Right cardiac atrium (tissue), 5 donors: ENCODE data around the gene PI4KA. TPM values are rescaled to one million over a fixed set of nuclear protein-coding genes. Genes with fewer than 3 reads are reported as not detected.

Experiments
- ATAC-seq, 2 donors: fragments of 200-7000 bp; cut with Tn5 transposase; one replicate each; pipeline versions ENCODE4 v1.8.0 to v1.9.1; 2020; ENCODE audit warnings: moderate library complexity in 2 of 2, mild to moderate bottlenecking in 1 of 2
- DNase-seq, 3 donors: peaks; one replicate each; pipeline ENCODE4 v3.0.0-alpha.2; 2020
- H3K27ac ChIP-seq: one replicate; pipeline ENCODE4 v1.5.1; 2013; ENCODE audit warnings: mild to moderate bottlenecking, low read length, control low read depth, moderate library complexity
- H3K27me3 ChIP-seq: one replicate; pipeline ENCODE4 v1.6.1; 2013; ENCODE audit not compliant: control insufficient read depth, insufficient read depth
- H3K4me1 ChIP-seq: one replicate; pipeline ENCODE4 v1.6.1; 2013; ENCODE audit warnings: low read length; ENCODE audit not compliant: control insufficient read depth, insufficient read depth
- H3K4me3 ChIP-seq: one replicate; pipeline ENCODE4 v1.5.1; 2013; ENCODE audit warnings: low read length, control low read depth
- H3K9me3 ChIP-seq: one replicate; pipeline ENCODE4 v1.6.1; 2013; ENCODE audit warnings: low read length; ENCODE audit not compliant: control insufficient read depth
- WGBS: extraction: QIAGEN DNeasy Blood & Tissue Kit; methylation state at CpG from one replicate; pipeline ENCODE4 v1.1.7; 2013; 5-methylcytosine and 5-hydroxymethylcytosine counted together
- intact Hi-C, 4 donors: fragments of 100-400 bp; cut with DNase I; formaldehyde crosslinking; loops; one replicate each; pipeline versions ENCODE4 v1.11.0 to v1.14.0; 2022 to 2023
- polyA plus RNA-seq: library from polyadenylated mRNA; stranded (reverse); fragments of 200-250 nt; gene quantifications from one replicate; pipeline ENCODE4 v1.2.3, GENCODE V29; 2013
- total RNA-seq, 4 donors: library from RNA; stranded (reverse); fragmentation: NEBNext Ultra II Directional; extraction: Animal tissue kit (Norgen Biotek cat#: 25700); gene quantifications; one replicate each; pipeline ENCODE4 v1.2.1, GENCODE V29; 2021
- donor health status: healthy with polysubstance abuse.
- donor health status: DM: no; HTN: yes; CAD: no.
- donor health status: DM: no; HTN: no; CAD: no.
- donor health status: DM: no; HTN: yes; CAD: no; lungs with severe emphysema.
- donor health status: DM: yes; HTN: yes; CAD: no.

PI4KA gene
- total and polyA plus RNA-seq, 5 donors, result 31.3 to 61.9 (median 52.5) TPM

DNA sequence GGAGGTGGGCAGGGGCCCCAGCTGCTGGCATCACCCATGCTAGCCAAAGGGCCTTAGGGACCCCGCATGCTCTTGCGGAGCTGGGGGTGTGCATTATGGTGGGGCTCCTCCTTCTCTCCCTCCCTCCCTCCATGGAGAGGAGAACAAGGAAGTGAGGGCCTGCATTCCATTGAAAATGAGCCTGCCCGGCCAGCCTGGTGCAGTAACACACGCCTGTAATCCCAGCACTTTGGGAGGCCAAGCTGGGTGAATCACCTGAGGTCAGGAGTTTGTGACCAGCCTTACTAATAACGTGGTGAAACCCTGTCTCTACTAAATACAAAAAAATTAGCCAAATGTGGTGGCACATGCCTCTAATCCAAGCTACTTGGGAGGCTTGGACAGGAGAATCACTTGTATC, 22.6 kb upstream of the PI4KA start:
- Histone ChIP-seq H3K27ac (no peak overlapping the region), H3K27me3 (no peaks in the 10 kb centered on the region), H3K9me3 (no peaks in the 10 kb centered on the region), H3K4me1 (no peaks in the 10 kb centered on the region), H3K4me3 (no peak overlapping the region)
- no peak for ATAC-seq
- WGBS, result 85% methylated on average over 5 of the region's 5 CpGs
- intact Hi-C loops, result loop anchor here in 1 of 4 donors (10.0 kb wide), 1 partner anchor 134 kb away; the partner anchor contains the start of gene P2RX6
- DNase-seq, result no peak

- ATAC-seq (no peak), DNase-seq (no peak)
- Histone ChIP-seq H3K27ac (no peak overlapping the region), H3K4me3 (no peak overlapping the region), H3K27me3 (no peaks in the 10 kb centered on the region), H3K4me1 (no peaks in the 10 kb centered on the region), H3K9me3 (no peaks in the 10 kb centered on the region)
- WGBS, result 94% methylated on average over 3 of the region's 3 CpGs
- intact Hi-C loops, result no loop called here
Measured at GRCh38 chr22:20877715-20878114, 19.1 kb upstream of the PI4KA start.

DNA sequence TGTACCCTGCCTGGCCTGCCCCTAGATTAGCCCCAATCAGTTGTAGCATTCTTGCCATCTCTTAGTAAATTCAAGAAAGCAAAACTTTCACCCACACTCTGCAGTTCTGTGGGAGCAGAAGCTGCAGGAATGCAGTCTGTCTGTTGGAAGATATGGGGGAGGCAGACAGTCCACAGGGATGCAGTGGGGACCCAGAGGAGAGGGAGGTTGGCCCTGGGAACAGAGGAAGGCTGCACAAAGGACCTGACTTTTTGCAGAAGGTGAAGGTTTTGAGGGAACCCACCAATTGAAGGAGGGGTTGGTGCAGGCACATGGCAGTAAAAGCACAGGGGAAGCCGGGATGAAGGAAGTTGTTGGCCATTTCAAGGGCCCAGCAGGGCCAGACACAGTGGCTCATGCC, 16.7 kb upstream of the PI4KA start:
- H3K9me3 ChIP-seq, result no peaks in the 10 kb centered on the region
- H3K4me1 ChIP-seq, result no peaks in the 10 kb centered on the region
- no peak for ATAC-seq
- DNase-seq, result no peak
- H3K27me3 ChIP-seq, result no peaks in the 10 kb centered on the region
- intact Hi-C loops, result no loop called here
- no peak overlapping the region for H3K4me3 ChIP-seq
- H3K27ac ChIP-seq, result no peak overlapping the region
- WGBS, result 94% methylated on average over 1 of the region's 1 CpG

DNA sequence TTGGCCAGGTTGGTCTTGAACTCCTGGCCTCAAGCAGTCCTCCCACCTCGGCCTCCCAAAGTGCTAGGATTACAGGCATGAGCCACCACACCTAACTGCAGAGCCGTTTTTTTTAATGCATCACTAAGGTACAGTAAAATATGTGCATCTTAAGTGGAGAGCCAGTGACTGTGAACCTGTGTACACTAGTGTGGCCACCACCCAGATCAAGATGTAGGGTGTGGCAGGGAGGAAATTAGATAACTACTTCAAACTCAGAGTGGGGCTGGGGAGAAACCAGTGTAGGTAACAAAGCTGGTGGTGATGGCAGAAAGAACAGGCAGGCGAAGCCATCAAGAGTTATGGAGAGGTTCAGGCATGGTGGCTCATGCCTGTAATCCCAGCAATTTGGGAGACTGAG, 14.6 kb upstream of the PI4KA start:
- intact Hi-C loops, result no loop called here
- DNase-seq, result no peak
- H3K27me3 ChIP-seq, result no peaks in the 10 kb centered on the region
- H3K27ac ChIP-seq, result no peak overlapping the region
- 94% methylated on average over 3 of the region's 3 CpGs for WGBS
- H3K4me1 ChIP-seq, result no peaks in the 10 kb centered on the region
- no peak for ATAC-seq
- no peaks in the 10 kb centered on the region for H3K9me3 ChIP-seq
- no peak overlapping the region for H3K4me3 ChIP-seq

- peaks cover 6% of the 10 kb centered on the region for H3K4me1 ChIP-seq
- ATAC-seq, result no peak
- no peaks in the 10 kb centered on the region for H3K27me3 ChIP-seq
- intact Hi-C loops, result loop anchor here in 1 of 4 donors (10.0 kb wide), 1 partner anchor 116 kb away; the partner anchor contains the start of gene LZTR1
- WGBS, result 91% methylated on average over 2 of the region's 2 CpGs
- no peaks in the 10 kb centered on the region for H3K9me3 ChIP-seq
- no peak for DNase-seq
- H3K4me3 ChIP-seq, result no peak overlapping the region
- H3K27ac ChIP-seq, result no peak overlapping the region
Measured at GRCh38 chr22:20869234-20869633, 10.6 kb upstream of the PI4KA start.

DNA sequence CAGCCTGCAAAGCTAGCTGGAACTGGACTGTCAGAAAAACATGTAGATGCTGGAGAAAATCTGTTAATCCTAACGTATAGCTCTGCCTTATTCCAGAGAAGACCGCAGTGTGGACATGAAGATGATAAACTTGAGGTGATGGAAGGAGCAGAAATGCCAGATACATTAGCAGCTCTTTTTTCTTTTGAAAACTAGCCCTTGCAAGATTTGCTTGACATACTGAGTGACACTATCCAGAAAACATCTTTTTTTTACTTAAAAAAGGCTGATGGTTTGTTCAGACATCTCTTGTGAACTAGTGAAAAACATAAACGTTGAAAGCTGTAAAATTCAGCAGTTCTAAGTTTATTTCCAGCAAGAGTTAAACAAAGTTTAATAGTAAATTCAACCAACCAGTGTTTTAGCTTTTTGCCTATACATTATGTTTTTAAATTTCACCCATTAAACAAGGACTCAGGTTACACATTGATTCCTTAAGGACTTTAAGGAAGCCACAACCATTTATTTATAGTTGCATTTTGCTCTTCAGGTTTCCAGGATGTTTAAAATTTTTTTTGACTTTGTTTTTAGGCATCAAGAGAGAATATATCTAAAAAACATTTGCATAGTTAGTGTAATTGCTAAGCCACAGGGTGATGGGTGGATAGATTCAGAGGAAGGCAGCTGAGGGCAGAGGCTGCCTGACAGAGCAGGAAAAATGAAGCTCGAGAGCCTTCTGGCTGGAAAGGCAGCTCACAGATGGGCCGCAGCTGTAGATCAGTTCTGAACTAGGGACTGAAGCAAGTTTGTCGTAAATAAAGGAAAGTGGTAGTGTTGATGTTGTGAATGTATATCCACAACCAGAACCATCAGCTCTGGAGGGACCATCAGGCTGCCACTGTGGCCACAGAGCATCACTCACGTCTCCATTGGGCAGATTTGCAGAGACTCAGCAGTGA, 9.7 kb upstream of the PI4KA start:
- H3K27me3 ChIP-seq, result no peaks in the 10 kb centered on the region
- H3K4me1 ChIP-seq, result peaks cover 6% of the 10 kb centered on the region
- peak overlapping the region; percentile 57 for H3K27ac ChIP-seq
- 70% methylated on average over 7 of the region's 7 CpGs for WGBS
- DNase-seq (no peak), ATAC-seq (no peak)
- no peaks in the 10 kb centered on the region for H3K9me3 ChIP-seq
- intact Hi-C loops, result loop anchor here in 1 of 4 donors (10.0 kb wide), 1 partner anchor 117 kb away; the partner anchor contains the start of gene LZTR1
- H3K4me3 ChIP-seq, result no peak overlapping the region

DNA sequence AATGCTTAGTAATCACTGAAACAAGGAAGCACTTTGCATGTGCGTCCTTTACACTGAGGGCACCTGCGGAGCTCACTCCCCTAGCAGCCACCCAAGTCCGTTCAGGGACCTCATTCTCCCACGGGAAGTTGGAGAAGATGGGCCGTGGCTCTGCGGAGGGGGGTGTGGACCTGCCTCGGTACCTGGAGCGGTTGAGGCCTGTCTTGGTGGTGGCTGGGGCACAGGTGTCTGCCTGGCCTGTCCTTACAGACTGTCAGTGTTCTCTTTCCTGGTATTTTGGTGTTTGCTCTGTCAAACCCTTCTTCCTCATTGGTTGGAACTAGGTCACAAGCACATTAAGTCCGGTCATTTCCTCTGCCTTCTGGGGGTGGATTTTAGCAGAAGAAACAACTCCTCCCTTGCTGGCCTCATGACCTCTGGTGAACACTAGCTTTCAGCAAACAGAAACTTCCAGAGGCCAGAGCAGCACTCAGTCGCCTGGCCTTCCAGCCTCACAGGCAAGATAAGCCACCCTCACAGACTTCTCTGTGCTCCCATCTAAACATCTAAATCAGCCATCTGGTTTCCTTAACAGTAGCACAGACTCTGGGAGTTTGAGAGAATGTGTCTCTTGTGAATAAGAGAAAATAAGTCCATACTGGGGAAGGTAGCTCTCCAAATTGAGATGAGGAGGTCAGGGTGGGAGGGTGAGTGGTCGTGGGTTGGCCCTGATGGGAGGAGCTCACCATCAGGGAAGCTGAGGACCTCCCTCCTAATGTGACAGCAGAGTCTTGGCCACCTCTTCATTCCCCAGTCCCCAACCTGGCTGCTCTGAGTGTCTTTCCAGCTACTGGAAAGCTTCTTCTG, 8.8 kb upstream of the PI4KA start:
- intact Hi-C loops, result loop anchor here in 1 of 4 donors (10.0 kb wide), 1 partner anchor 117 kb away; the partner anchor contains the start of gene LZTR1
- no peaks in the 10 kb centered on the region for H3K27me3 ChIP-seq
- ATAC-seq (peak; percentile 88 to 95), DNase-seq (peak; percentile 50 to 74 (median 62))
- H3K27ac ChIP-seq, result peak overlapping the region; percentile 71
- no peak overlapping the region for H3K4me3 ChIP-seq
- no peaks in the 10 kb centered on the region for H3K9me3 ChIP-seq
- 54% methylated on average over 11 of the region's 11 CpGs for WGBS
- peaks cover 8% of the 10 kb centered on the region for H3K4me1 ChIP-seq

DNA sequence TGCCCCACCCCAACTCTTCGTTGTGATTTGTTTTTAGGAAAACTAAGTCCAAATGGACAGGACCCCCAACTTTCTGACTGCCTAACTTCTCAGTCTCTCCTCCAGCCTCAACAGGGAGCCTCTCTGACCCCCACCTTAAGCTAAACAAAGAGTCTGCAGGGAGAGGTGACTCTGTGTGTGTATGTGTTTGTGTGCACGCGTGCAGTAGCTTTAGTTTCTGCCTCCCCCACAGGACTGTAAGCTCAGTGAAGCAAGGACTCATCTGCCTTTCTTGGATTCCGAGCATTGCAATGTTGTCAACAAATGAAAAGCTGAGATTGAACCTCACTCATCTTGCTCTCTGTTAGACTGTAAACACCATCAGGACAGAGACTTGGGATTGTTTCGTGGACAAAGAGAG, 8.1 kb upstream of the PI4KA start:
- intact Hi-C loops, result loop anchor here in 1 of 4 donors (10.0 kb wide), 1 partner anchor 118 kb away; the partner anchor contains the start of gene LZTR1
- H3K9me3 ChIP-seq, result no peaks in the 10 kb centered on the region
- WGBS, result 79% methylated on average over 5 of the region's 5 CpGs
- H3K27me3 ChIP-seq, result no peaks in the 10 kb centered on the region
- H3K27ac ChIP-seq, result peak overlapping the region; percentile 71
- H3K4me1 ChIP-seq, result peaks cover 9% of the 10 kb centered on the region
- H3K4me3 ChIP-seq, result no peak overlapping the region
- ATAC-seq (no peak), DNase-seq (no peak)

DNA sequence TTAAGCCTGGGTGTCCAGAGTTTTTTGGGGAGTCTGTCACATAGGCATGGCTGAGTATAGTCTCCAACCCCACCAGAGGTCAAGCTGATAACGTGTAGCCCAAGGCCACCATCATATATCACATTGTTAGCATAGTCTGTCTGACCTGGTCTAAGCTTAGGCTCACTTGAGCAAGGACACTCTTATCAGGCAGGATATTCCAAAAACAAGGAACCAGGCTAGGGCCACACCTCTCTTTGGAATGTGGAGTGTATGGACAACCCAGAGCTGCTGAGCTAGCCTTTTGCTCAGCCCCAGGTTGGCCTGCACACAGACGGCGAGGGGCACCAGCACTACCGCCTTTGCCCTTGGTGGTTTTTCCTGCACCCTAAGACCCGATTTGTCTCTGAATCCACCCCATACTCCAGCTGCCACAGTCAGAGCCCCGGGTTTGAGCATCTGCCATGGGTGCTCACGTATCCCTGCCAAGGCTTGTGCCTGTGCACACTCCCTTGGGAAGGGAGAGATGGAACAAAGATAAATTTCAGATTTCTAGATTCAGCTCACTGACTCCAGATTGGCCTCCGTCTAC, 7.3 kb upstream of the PI4KA start:
- Histone ChIP-seq H3K4me1 (peaks cover 9% of the 10 kb centered on the region), H3K4me3 (no peak overlapping the region), H3K9me3 (no peaks in the 10 kb centered on the region), H3K27ac (peak overlapping the region; percentile 19), H3K27me3 (no peaks in the 10 kb centered on the region)
- ATAC-seq, result peak in 1 of 2 donors; percentile 45
- 88% methylated on average over 8 of the region's 8 CpGs for WGBS
- intact Hi-C loops, result loop anchor here in 1 of 4 donors (10.0 kb wide), 1 partner anchor 119 kb away; the partner anchor contains the start of gene LZTR1
- no peak for DNase-seq

DNA sequence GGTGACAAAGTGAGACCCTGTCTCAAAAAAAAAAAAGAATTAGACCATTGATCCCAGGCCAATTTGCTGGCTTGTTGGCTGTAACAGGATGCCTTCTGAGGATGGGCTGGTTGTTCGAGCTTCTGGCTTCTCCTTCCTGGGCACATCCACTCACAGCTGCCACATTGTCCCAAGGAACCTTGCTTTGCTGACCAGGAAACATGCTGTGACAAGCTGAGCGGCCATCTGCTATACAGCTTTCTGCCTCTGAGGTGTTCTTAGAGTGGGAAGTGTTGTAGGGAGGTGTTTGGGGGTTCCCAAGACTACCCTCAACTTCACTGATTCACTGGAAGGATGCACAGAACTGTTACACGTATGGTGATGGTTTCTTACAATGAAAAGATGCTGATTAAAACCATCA, 6.7 kb upstream of the PI4KA start:
- Histone ChIP-seq H3K27me3 (no peaks in the 10 kb centered on the region), H3K9me3 (no peaks in the 10 kb centered on the region), H3K27ac (no peak overlapping the region), H3K4me3 (no peak overlapping the region), H3K4me1 (peaks cover 9% of the 10 kb centered on the region)
- ATAC-seq (no peak), DNase-seq (no peak)
- intact Hi-C loops, result loop anchor here in 1 of 4 donors (10.0 kb wide), 1 partner anchor 119 kb away; the partner anchor contains the start of gene LZTR1
- WGBS, result 87% methylated on average over 3 of the region's 3 CpGs
